VCaP (cell line): ENCODE data around the gene ADAMTS12.

Source experiments
- H3K27ac ChIP-seq: fragments of 450-650 bp; 2 replicates; pipeline ENCODE4 v1.5.1; 2017
- CTCF ChIP-seq: fragments of 450-650 bp; conservative IDR thresholded peaks from 2 replicates; pipeline ENCODE4 v1.5.1; 2017; ENCODE audit warnings: mild to moderate bottlenecking, moderate library complexity

The ADAMTS12 gene

GRCh38 chr5:33769196-33769595, 122.6 kb downstream of the ADAMTS12 start:
- TF ChIP-seq CTCF, result no peak
- no peak overlapping the region for H3K27ac ChIP-seq

GRCh38 chr5:33766023-33766422, 125.8 kb downstream of the ADAMTS12 start:
- H3K27ac ChIP-seq, result no peak overlapping the region
- no peak for TF ChIP-seq CTCF

- TF ChIP-seq CTCF, result no peak
- H3K27ac ChIP-seq, result no peak overlapping the region
Observed at GRCh38 chr5:33764786-33765185, 127.0 kb downstream of the ADAMTS12 start.

GRCh38 chr5:33763435-33763834, 128.4 kb downstream of the ADAMTS12 start:
- no peak overlapping the region for H3K27ac ChIP-seq

GRCh38 chr5:33762859-33763258, 128.9 kb downstream of the ADAMTS12 start:
- no peak overlapping the region for H3K27ac ChIP-seq
- no peak for TF ChIP-seq CTCF

More at GRCh38 chr5:33763435-33763834, 128.4 kb downstream of the ADAMTS12 start:
- no peak for TF ChIP-seq CTCF

GRCh38 chr5:33761139-33761538, 130.7 kb downstream of the ADAMTS12 start:
- TF ChIP-seq CTCF, result no peak
- no peak overlapping the region for H3K27ac ChIP-seq

GRCh38 chr5:33758737-33759136, 133.1 kb downstream of the ADAMTS12 start:
- no peak overlapping the region for H3K27ac ChIP-seq
- TF ChIP-seq CTCF, result no peak

- no peak overlapping the region for H3K27ac ChIP-seq
- TF ChIP-seq CTCF, result no peak
Observed at GRCh38 chr5:33756491-33756890, 135.3 kb downstream of the ADAMTS12 start.
